Suprapubic skin (tissue), 2 donors: Measurements from ENCODE around the gene PLXNA4.

Experiments used
- EP300 ChIP-seq: sonication (generic); formaldehyde crosslinking; IDR thresholded peaks from one replicate; pipeline ENCODE4 v1.6.1; 2017; ENCODE audit warnings: antibody characterized with exemption
- POLR2A ChIP-seq, 2 donors: fragments of 450-650 bp; IDR thresholded peaks; one replicate each; pipeline ENCODE4 v1.6.1; 2017; ENCODE audit warnings: antibody characterized with exemption in 2 of 2, mild to moderate bottlenecking in 2 of 2, moderate library complexity in 2 of 2

DNA sequence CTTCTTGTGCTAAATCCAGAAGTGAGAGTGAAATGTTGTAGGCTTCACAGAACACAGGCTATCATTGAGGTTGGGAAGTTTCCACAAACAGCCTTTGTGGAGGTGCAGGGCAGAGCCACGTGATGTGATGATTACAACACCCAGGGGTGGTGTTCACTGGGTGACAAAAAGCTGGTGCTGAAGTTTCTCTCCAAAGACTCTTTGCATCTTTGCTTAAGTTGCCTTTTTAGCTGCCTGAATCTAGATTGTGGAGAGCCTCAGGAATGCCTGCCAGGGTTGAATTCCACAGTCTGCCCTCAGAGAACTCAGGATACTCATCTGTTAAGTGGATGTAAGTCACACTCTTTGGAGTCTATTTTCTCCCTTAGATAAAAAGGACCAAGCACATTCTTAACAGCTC is 56.3 kb downstream of the PLXNA4 start:
- TF ChIP-seq EP300 = no peak
- TF ChIP-seq POLR2A (IDR thresholded peaks at IDR 0.05) = no peak
